ENCODE results near the gene EPHA4.

- TF ChIP-seq POLR2AphosphoS5 (IDR thresholded peaks at IDR 0.05; ENCODE audit: low read depth, low read length) (no peak), CTCF (IDR thresholded peaks at IDR 0.05) (no peak), REST (IDR thresholded peaks at IDR 0.05; ENCODE audit: low read depth, low read length) (no peak), EP300 (IDR thresholded peaks at IDR 0.05; ENCODE audit: borderline replicate concordance in 1 of 2, low read depth in 1 of 2, low read length in 1 of 2) (no peak), EZH2phosphoT487 (IDR thresholded peaks at IDR 0.05; ENCODE audit: borderline replicate concordance, low read depth) (no peak)
These were observed 77.5 kb downstream of the EPHA4 start for GRCh38 chr2:221494556-221494955.
